WTC11 (cell line): ENCODE results near the gene SLC35A4. TPM values are rescaled to one million over a fixed set of nuclear protein-coding genes. Genes with fewer than 3 reads are reported as not detected.
A peak's percentile ranks its signal among the peaks of the same experiment; 100 is the strongest.

ENCODE experiments used
- ATAC-seq: fragments of 200-7000 bp; cut with Tn5 transposase; 2 replicates; pipeline ENCODE4 v1.10.0; 2021; ENCODE audit warnings: mild to moderate bottlenecking, moderate library complexity
- CTCF ChIA-PET: fragments of 300-600 bp; sonication (Branson Sonifier 250); formaldehyde crosslinking; loops from one replicate; lab custom pipeline; 2021; ENCODE audit warnings: antibody characterized with exemption; lab: Charles Lee
- POLR2A ChIA-PET: fragments of 350-600 bp; sonication (Branson Sonifier 250); formaldehyde crosslinking; loops from one replicate; lab custom pipeline; 2021; ENCODE audit warnings: antibody characterized with exemption; lab: Charles Lee
- DNase-seq: peaks from one replicate; pipeline ENCODE4 v3.0.0; 2021; ENCODE audit warnings: low spot score
- H3K27ac Mint-ChIP-seq: 2 replicates; pipeline ENCODE4 v1.8.0; 2021; ENCODE audit warnings: mixed read lengths
- H3K27me3 Mint-ChIP-seq: 2 replicates; pipeline ENCODE4 v1.8.0; 2021; ENCODE audit warnings: low read depth, mild to moderate bottlenecking, moderate library complexity, mixed read lengths
- H3K36me3 Mint-ChIP-seq: 2 replicates; pipeline ENCODE4 v1.8.0; 2021; ENCODE audit warnings: mixed read lengths
- H3K4me1 Mint-ChIP-seq: 2 replicates; pipeline ENCODE4 v1.8.0; 2022; ENCODE audit warnings: mixed read lengths
- H3K4me3 Mint-ChIP-seq: 2 replicates; pipeline ENCODE4 v1.8.0; 2021; ENCODE audit warnings: mild to moderate bottlenecking, moderate library complexity, mixed read lengths
- H3K9me3 Mint-ChIP-seq: 2 replicates; pipeline ENCODE4 v1.8.0; 2021; ENCODE audit warnings: mixed read lengths
- ATF3 ChIP-seq: sonication (generic); formaldehyde crosslinking; conservative IDR thresholded peaks from 2 replicates; pipeline ENCODE4 v1.8.1; 2022; ENCODE audit warnings: mild to moderate bottlenecking, missing genetic modification reagents
- CREB1 ChIP-seq: sonication (generic); formaldehyde crosslinking; IDR thresholded peaks from 2 replicates; pipeline ENCODE4 v1.8.0; 2023; ENCODE audit warnings: mild to moderate bottlenecking, missing genetic modification reagents
- ESRRA ChIP-seq: sonication (generic); formaldehyde crosslinking; IDR thresholded peaks from 2 replicates; pipeline ENCODE4 v1.8.1; 2022; ENCODE audit warnings: mild to moderate bottlenecking, missing genetic modification reagents, borderline replicate concordance
- FOXP1 ChIP-seq: sonication (generic); formaldehyde crosslinking; IDR thresholded peaks from 2 replicates; pipeline ENCODE4 v1.8.0; 2022; ENCODE audit warnings: missing genetic modification reagents, mild to moderate bottlenecking, moderate library complexity, borderline replicate concordance
- FOXP4 ChIP-seq: sonication (generic); formaldehyde crosslinking; IDR thresholded peaks from 2 replicates; pipeline ENCODE4 v1.8.0; 2022; ENCODE audit warnings: mild to moderate bottlenecking, missing genetic modification reagents
- GRHL2 ChIP-seq: fragments of 250-450 bp; sonication (Bioruptor Pico); IDR thresholded peaks from 2 replicates; pipeline ENCODE4 v1.8.0; 2022; ENCODE audit warnings: mild to moderate bottlenecking, moderate library complexity; ENCODE audit not compliant: insufficient replicate concordance, severe bottlenecking
- JUN ChIP-seq: sonication (generic); formaldehyde crosslinking; IDR thresholded peaks from 2 replicates; pipeline ENCODE4 v1.8.0; 2023; ENCODE audit warnings: mild to moderate bottlenecking, missing genetic modification reagents
- NR1H2 ChIP-seq: sonication (generic); formaldehyde crosslinking; IDR thresholded peaks from 2 replicates; pipeline ENCODE4 v1.9.0; 2021; ENCODE audit warnings: mild to moderate bottlenecking, moderate library complexity, missing genetic modification reagents
- RELA ChIP-seq: sonication (generic); formaldehyde crosslinking; IDR thresholded peaks from 2 replicates; pipeline ENCODE4 v1.8.1; 2022; ENCODE audit warnings: missing genetic modification reagents, mild to moderate bottlenecking, borderline replicate concordance
- SMAD3 ChIP-seq: sonication (generic); formaldehyde crosslinking; IDR thresholded peaks from 2 replicates; pipeline ENCODE4 v1.8.0; 2022; ENCODE audit warnings: missing genetic modification reagents, mild to moderate bottlenecking, borderline replicate concordance
- SP1 ChIP-seq: sonication (generic); formaldehyde crosslinking; conservative IDR thresholded peaks from 2 replicates; pipeline ENCODE4 v1.8.1; 2022; ENCODE audit warnings: missing genetic modification reagents
- TCF7 ChIP-seq: sonication (generic); formaldehyde crosslinking; IDR thresholded peaks from 2 replicates; pipeline ENCODE4 v1.8.0; 2022; ENCODE audit warnings: mild to moderate bottlenecking, low read depth, missing genetic modification reagents, moderate library complexity
- TEAD4 ChIP-seq: sonication (generic); formaldehyde crosslinking; IDR thresholded peaks from 2 replicates; pipeline ENCODE4 v1.8.0; 2022; ENCODE audit warnings: mild to moderate bottlenecking, missing genetic modification reagents
- TP53 ChIP-seq: sonication (generic); formaldehyde crosslinking; IDR thresholded peaks from 2 replicates; pipeline ENCODE4 v1.8.1; 2023; ENCODE audit warnings: mild to moderate bottlenecking, missing genetic modification reagents
- ZBTB21 ChIP-seq: sonication (generic); formaldehyde crosslinking; IDR thresholded peaks from 2 replicates; pipeline ENCODE4 v1.8.1; 2023; ENCODE audit warnings: mild to moderate bottlenecking, missing genetic modification reagents, borderline replicate concordance
- ZNF138 ChIP-seq: sonication (generic); formaldehyde crosslinking; conservative IDR thresholded peaks from 2 replicates; pipeline ENCODE4 v1.8.1; 2022; ENCODE audit warnings: mild to moderate bottlenecking, moderate library complexity, missing genetic modification reagents
- ZNF219 ChIP-seq: sonication (generic); formaldehyde crosslinking; IDR thresholded peaks from 2 replicates; pipeline ENCODE4 v1.8.0; 2023; ENCODE audit warnings: missing genetic modification reagents, mild to moderate bottlenecking, borderline replicate concordance
- ZNF232 ChIP-seq: sonication (generic); formaldehyde crosslinking; IDR thresholded peaks from 2 replicates; pipeline ENCODE4 v1.8.0; 2022; ENCODE audit warnings: mild to moderate bottlenecking, missing genetic modification reagents
- ZNF532 ChIP-seq: fragments of 250-450 bp; sonication (Bioruptor Pico); IDR thresholded peaks from 2 replicates; pipeline ENCODE4 v1.9.0; 2021; ENCODE audit warnings: mild to moderate bottlenecking, borderline replicate concordance
- total RNA-seq: library from RNA; stranded (reverse); gene quantifications from 3 replicates; pipeline ENCODE4 v1.2.3, GENCODE V29; 2021
- TF ChIP-seq, protein P1 (sequence below): sonication (generic); formaldehyde crosslinking; IDR thresholded peaks from 2 replicates; pipeline ENCODE4 v1.8.0; 2022; ENCODE audit warnings: mild to moderate bottlenecking, missing genetic modification reagents
- TF ChIP-seq, protein P2 (sequence below): sonication (generic); formaldehyde crosslinking; IDR thresholded peaks from 2 replicates; pipeline ENCODE4 v1.8.1; 2022; ENCODE audit warnings: low read depth, missing genetic modification reagents, borderline replicate concordance
- TF ChIP-seq, protein P3 (sequence below): sonication (generic); formaldehyde crosslinking; IDR thresholded peaks from 2 replicates; pipeline ENCODE4 v1.8.1; 2023; ENCODE audit warnings: mild to moderate bottlenecking, missing genetic modification reagents, borderline replicate concordance
- TF ChIP-seq, protein P4 (sequence below): sonication (generic); formaldehyde crosslinking; IDR thresholded peaks from 2 replicates; pipeline ENCODE4 v1.8.1; 2023; ENCODE audit warnings: mild to moderate bottlenecking, missing genetic modification reagents, moderate library complexity

SLC35A4 gene
- total RNA-seq, 1 experiment from 2014 or later = 74.7 TPM

GRCh38 chr5:140558542-140558941, 6.1 kb upstream of the SLC35A4 start:
- TF ChIP-seq CREB1 (CRISPR knock-in tag) (no peak), FOXP4 (no peak), TEAD4 (no peak), TP53 (CRISPR knock-in tag) (no peak), SMAD3 (CRISPR knock-in tag) (no peak), ZNF532 (CRISPR knock-in tag) (no peak), ZNF219 (CRISPR knock-in tag) (no peak), RELA (no peak), NR1H2 (no peak), TCF7 (CRISPR knock-in tag) (no peak), FOXP1 (CRISPR knock-in tag) (no peak), JUN (no peak), ATF3 (CRISPR knock-in tag) (no peak), ESRRA (CRISPR knock-in tag) (no peak), ZNF138 (CRISPR knock-in tag) (no peak)
- TF ChIP-seq, protein P1, sequence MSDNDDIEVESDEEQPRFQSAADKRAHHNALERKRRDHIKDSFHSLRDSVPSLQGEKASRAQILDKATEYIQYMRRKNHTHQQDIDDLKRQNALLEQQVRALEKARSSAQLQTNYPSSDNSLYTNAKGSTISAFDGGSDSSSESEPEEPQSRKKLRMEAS (CRISPR knock-in tag) = no peak
- TF ChIP-seq, protein P2, sequence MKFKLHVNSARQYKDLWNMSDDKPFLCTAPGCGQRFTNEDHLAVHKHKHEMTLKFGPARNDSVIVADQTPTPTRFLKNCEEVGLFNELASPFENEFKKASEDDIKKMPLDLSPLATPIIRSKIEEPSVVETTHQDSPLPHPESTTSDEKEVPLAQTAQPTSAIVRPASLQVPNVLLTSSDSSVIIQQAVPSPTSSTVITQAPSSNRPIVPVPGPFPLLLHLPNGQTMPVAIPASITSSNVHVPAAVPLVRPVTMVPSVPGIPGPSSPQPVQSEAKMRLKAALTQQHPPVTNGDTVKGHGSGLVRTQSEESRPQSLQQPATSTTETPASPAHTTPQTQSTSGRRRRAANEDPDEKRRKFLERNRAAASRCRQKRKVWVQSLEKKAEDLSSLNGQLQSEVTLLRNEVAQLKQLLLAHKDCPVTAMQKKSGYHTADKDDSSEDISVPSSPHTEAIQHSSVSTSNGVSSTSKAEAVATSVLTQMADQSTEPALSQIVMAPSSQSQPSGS = no peak
- H3K4me1 Mint-ChIP-seq = peaks cover 26% of the 10 kb centered on the region
- POLR2A ChIA-PET = interaction anchor here (3.8 kb wide), 1 partner anchor 11 kb away, joined by 47 read pairs; the partner anchor contains the start of gene EIF4EBP3
- no peak overlapping the region for H3K4me3 Mint-ChIP-seq
- no peaks in the 10 kb centered on the region for H3K9me3 Mint-ChIP-seq
- peaks cover 3% of the 10 kb centered on the region; the same call in 1 of the 2 replicates for H3K27me3 Mint-ChIP-seq
- DNase-seq (no peak), ATAC-seq (no peak)
- H3K27ac Mint-ChIP-seq = peak overlapping the region; percentile 88; the same call in 1 of the 2 replicates
- CTCF ChIA-PET = interaction anchor here (2.0 to 2.1 kb wide), 2 partner anchors 11 to 195 kb away, joined by 7 to 16 read pairs; partner anchors contain the start of gene EIF4EBP3
- peaks cover 10% of the 10 kb centered on the region; the same call in 1 of the 2 replicates for H3K36me3 Mint-ChIP-seq

DNA sequence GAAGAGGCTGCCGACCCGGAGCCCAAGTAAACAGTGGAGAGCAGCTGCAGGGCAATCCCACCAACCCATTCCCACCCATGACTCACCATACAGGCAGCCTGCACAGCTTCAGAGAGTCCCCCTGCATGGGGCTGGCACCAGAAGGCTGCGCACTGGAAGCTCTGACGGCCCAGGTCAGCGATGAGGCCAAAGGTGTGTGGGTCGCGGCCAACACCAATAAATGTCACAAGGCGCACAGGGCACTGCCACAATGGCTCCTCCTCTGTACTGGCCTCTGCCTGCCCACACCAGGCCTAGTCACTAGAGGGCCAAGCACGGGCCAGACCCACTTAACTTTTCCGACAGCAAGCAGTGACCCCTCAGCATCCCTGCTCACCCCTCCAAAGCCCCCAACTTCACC, 4.4 kb upstream of the SLC35A4 start:
- peaks cover 4% of the 10 kb centered on the region; the same call in 1 of the 2 replicates for H3K36me3 Mint-ChIP-seq
- no peak overlapping the region for H3K27ac Mint-ChIP-seq
- no peak for ATAC-seq
- POLR2A ChIA-PET = interaction anchor here (3.8 kb wide), 1 partner anchor 13 kb away, joined by 47 read pairs; the partner anchor contains the start of gene EIF4EBP3
- DNase-seq = no peak
- peaks cover 33% of the 10 kb centered on the region for H3K4me1 Mint-ChIP-seq
- peaks cover 3% of the 10 kb centered on the region; the same call in 1 of the 2 replicates for H3K27me3 Mint-ChIP-seq
- CTCF ChIA-PET = interaction anchor here (1.2 to 2.1 kb wide), 2 partner anchors 9 to 13 kb away, joined by 3 to 6 read pairs; partner anchors contain the start of gene EIF4EBP3
- no peaks in the 10 kb centered on the region for H3K9me3 Mint-ChIP-seq
- H3K4me3 Mint-ChIP-seq = no peak overlapping the region
- TF ChIP-seq, protein P3, sequence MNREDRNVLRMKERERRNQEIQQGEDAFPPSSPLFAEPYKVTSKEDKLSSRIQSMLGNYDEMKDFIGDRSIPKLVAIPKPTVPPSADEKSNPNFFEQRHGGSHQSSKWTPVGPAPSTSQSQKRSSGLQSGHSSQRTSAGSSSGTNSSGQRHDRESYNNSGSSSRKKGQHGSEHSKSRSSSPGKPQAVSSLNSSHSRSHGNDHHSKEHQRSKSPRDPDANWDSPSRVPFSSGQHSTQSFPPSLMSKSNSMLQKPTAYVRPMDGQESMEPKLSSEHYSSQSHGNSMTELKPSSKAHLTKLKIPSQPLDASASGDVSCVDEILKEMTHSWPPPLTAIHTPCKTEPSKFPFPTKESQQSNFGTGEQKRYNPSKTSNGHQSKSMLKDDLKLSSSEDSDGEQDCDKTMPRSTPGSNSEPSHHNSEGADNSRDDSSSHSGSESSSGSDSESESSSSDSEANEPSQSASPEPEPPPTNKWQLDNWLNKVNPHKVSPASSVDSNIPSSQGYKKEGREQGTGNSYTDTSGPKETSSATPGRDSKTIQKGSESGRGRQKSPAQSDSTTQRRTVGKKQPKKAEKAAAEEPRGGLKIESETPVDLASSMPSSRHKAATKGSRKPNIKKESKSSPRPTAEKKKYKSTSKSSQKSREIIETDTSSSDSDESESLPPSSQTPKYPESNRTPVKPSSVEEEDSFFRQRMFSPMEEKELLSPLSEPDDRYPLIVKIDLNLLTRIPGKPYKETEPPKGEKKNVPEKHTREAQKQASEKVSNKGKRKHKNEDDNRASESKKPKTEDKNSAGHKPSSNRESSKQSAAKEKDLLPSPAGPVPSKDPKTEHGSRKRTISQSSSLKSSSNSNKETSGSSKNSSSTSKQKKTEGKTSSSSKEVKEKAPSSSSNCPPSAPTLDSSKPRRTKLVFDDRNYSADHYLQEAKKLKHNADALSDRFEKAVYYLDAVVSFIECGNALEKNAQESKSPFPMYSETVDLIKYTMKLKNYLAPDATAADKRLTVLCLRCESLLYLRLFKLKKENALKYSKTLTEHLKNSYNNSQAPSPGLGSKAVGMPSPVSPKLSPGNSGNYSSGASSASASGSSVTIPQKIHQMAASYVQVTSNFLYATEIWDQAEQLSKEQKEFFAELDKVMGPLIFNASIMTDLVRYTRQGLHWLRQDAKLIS = no peak
- no peak for TF ChIP-seq GRHL2
- TF ChIP-seq SP1 (CRISPR knock-in tag) = no peak
- TF ChIP-seq, protein P4, sequence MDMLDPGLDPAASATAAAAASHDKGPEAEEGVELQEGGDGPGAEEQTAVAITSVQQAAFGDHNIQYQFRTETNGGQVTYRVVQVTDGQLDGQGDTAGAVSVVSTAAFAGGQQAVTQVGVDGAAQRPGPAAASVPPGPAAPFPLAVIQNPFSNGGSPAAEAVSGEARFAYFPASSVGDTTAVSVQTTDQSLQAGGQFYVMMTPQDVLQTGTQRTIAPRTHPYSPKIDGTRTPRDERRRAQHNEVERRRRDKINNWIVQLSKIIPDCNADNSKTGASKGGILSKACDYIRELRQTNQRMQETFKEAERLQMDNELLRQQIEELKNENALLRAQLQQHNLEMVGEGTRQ (CRISPR knock-in tag) = no peak
- no peak for TF ChIP-seq ZBTB21 (CRISPR knock-in tag)
- no peak for TF ChIP-seq ZNF232
